ENCODE measurements around the gene ARID4A. TPM values are rescaled to one million over a fixed set of nuclear protein-coding genes. Genes with fewer than 3 reads are reported as not detected.

ARID4A gene
- total RNA-seq, 4 donors from 2014 or later, result 15.9 to 22.0 (median 17.7) TPM

- Histone ChIP-seq H3K4me3 (no peak overlapping the region), H3K36me3 (peaks cover 31 to 85% (median 62%) of the 10 kb centered on the region in 4 donors), H3K4me1 (peaks cover 44 to 73% (median 66%) of the 10 kb centered on the region in 4 donors), H3K27me3 (no peaks in the 10 kb centered on the region), H3K9me3 (no peaks in the 10 kb centered on the region), H3K27ac (replicated peaks in 1 of 4) (no peak overlapping the region)
- 70% methylated on average over 5 of the region's 5 CpGs for WGBS
- no peak for DNase-seq (ENCODE audit: extremely low spot score)
- TF ChIP-seq POLR2AphosphoS5 (IDR thresholded peaks at IDR 0.05) (no peak), CTCF (IDR thresholded peaks at IDR 0.05) (no peak), POLR2A (IDR thresholded peaks at IDR 0.05; ENCODE audit: low read depth) (no peak), EP300 (IDR thresholded peaks at IDR 0.05) (no peak)
- intact Hi-C loops (cut with DNase I), result no loop called here
Measured at GRCh38 chr14:58291646-58292045, 6.7 kb upstream of the ARID4A start.

- intact Hi-C loops (cut with DNase I), result no loop called here
- H3K36me3 ChIP-seq, result peaks cover 31 to 80% (median 59%) of the 10 kb centered on the region in 4 donors
- WGBS, result 76% methylated on average over 3 of the region's 3 CpGs
- no peaks in the 10 kb centered on the region for H3K9me3 ChIP-seq
- H3K27me3 ChIP-seq, result no peaks in the 10 kb centered on the region
- DNase-seq (ENCODE audit: extremely low spot score), result no peak
- H3K4me1 ChIP-seq, result peaks cover 44 to 77% (median 69%) of the 10 kb centered on the region in 4 donors
- TF ChIP-seq POLR2AphosphoS5 (IDR thresholded peaks at IDR 0.05) (no peak), CTCF (IDR thresholded peaks at IDR 0.05) (no peak), POLR2A (IDR thresholded peaks at IDR 0.05; ENCODE audit: low read depth) (no peak), EP300 (IDR thresholded peaks at IDR 0.05) (no peak)
- H3K27ac ChIP-seq (replicated peaks in 1 of 4), result no peak overlapping the region
- no peak overlapping the region for H3K4me3 ChIP-seq
Measured at GRCh38 chr14:58292187-58292586, 6.2 kb upstream of the ARID4A start.

DNA sequence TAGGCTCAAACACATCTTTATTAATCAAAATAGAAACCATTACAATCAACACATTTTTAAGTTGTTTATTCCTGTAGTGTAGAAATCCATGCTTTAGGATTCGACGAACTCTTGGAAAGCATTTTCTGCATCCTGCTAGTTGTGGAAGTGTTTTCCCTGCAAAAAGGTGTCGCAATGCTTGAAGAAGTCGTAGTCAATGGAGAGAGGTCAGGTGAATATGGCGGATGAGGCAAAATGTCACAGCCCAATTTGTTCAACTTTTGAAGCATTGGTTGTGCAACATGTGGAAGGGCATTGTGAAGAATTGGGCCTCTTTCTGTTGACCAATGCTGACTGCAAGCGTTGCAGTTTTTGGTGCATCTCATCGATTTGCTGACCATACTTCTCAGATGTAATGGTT lies 4.2 kb upstream of the ARID4A start:
- H3K9me3 ChIP-seq, result no peaks in the 10 kb centered on the region
- TF ChIP-seq POLR2AphosphoS5 (IDR thresholded peaks at IDR 0.05) (no peak), CTCF (IDR thresholded peaks at IDR 0.05) (no peak), EP300 (IDR thresholded peaks at IDR 0.05) (no peak), POLR2A (IDR thresholded peaks at IDR 0.05; ENCODE audit: low read depth) (no peak)
- H3K27ac ChIP-seq (replicated peaks in 1 of 4), result no peak overlapping the region
- DNase-seq (ENCODE audit: extremely low spot score), result no peak
- H3K4me1 ChIP-seq, result peaks cover 43 to 69% (median 65%) of the 10 kb centered on the region in 4 donors
- WGBS, result 93% methylated on average over 7 of the region's 7 CpGs
- H3K36me3 ChIP-seq, result peaks cover 31 to 67% (median 51%) of the 10 kb centered on the region in 4 donors
- no peak overlapping the region for H3K4me3 ChIP-seq
- H3K27me3 ChIP-seq, result no peaks in the 10 kb centered on the region
- intact Hi-C loops (cut with DNase I), result no loop called here

DNA sequence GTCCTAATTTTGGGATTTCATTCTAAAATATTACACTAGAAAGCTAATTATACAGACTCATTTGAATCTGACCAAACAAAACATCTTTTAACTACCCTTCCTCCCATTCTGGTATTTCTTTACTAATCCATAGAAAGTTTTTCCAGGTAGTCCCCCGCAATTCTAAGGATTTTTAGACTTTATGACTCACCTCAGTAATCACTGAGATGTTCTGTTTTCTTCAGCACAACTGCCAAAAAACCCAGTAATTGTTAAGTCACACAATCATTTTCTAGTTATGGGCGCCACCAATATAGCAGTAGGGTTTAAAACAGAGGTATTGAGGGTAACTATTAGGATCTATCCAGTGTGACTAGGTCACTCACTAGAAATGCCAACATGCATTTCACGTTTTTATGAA lies 1.6 kb upstream of the ARID4A start:
- no peaks in the 10 kb centered on the region for H3K27me3 ChIP-seq
- peak overlapping the region; percentile 66 to 96 (median 92) for H3K4me3 ChIP-seq
- intact Hi-C loops (cut with DNase I), result loop anchor here (5.0 kb wide), 2 partner anchors 54 to 1186 kb away; partner anchors contain the start of genes JKAMP, L3HYPDH and PSMA3
- no peaks in the 10 kb centered on the region for H3K9me3 ChIP-seq
- peaks cover 17 to 43% (median 34%) of the 10 kb centered on the region in 4 donors for H3K36me3 ChIP-seq
- TF ChIP-seq EP300 (IDR thresholded peaks at IDR 0.05) (no peak), CTCF (IDR thresholded peaks at IDR 0.05) (no peak), POLR2AphosphoS5 (IDR thresholded peaks at IDR 0.05) (no peak), POLR2A (IDR thresholded peaks at IDR 0.05; ENCODE audit: low read depth) (no peak)
- 9% methylated on average over 3 of the region's 3 CpGs for WGBS
- peaks cover 39 to 70% (median 65%) of the 10 kb centered on the region in 4 donors for H3K4me1 ChIP-seq
- DNase-seq (ENCODE audit: extremely low spot score), result no peak
- peak overlapping the region; percentile 91 to 96 (median 94) for H3K27ac ChIP-seq (replicated peaks in 1 of 4)

- Histone ChIP-seq H3K4me1 (peaks cover 33 to 64% (median 60%) of the 10 kb centered on the region in 4 donors), H3K9me3 (no peaks in the 10 kb centered on the region), H3K27ac (replicated peaks in 1 of 4) (peak overlapping the region; percentile 91 to 96 (median 94)), H3K27me3 (no peaks in the 10 kb centered on the region), H3K36me3 (peaks cover 13 to 43% (median 38%) of the 10 kb centered on the region in 4 donors), H3K4me3 (peak overlapping the region; percentile 66 to 96 (median 92))
- 2% methylated on average over 10 of the region's 10 CpGs for WGBS
- peak; percentile 92 for DNase-seq (ENCODE audit: extremely low spot score)
- intact Hi-C loops (cut with DNase I), result loop anchor here (5.0 kb wide), 2 partner anchors 55 to 1185 kb away; partner anchors contain the start of genes JKAMP, L3HYPDH and PSMA3
- TF ChIP-seq POLR2A (IDR thresholded peaks at IDR 0.05; ENCODE audit: low read depth), result no peak
- no peak for TF ChIP-seq POLR2AphosphoS5 (IDR thresholded peaks at IDR 0.05)
- TF ChIP-seq CTCF (IDR thresholded peaks at IDR 0.05), result no peak
- TF ChIP-seq EP300 (IDR thresholded peaks at IDR 0.05), result no peak
Measured at GRCh38 chr14:58297412-58297761, 968 bp upstream of the ARID4A start.
